ENCODE results near the gene ENOX1.

The ENOX1 gene

DNA sequence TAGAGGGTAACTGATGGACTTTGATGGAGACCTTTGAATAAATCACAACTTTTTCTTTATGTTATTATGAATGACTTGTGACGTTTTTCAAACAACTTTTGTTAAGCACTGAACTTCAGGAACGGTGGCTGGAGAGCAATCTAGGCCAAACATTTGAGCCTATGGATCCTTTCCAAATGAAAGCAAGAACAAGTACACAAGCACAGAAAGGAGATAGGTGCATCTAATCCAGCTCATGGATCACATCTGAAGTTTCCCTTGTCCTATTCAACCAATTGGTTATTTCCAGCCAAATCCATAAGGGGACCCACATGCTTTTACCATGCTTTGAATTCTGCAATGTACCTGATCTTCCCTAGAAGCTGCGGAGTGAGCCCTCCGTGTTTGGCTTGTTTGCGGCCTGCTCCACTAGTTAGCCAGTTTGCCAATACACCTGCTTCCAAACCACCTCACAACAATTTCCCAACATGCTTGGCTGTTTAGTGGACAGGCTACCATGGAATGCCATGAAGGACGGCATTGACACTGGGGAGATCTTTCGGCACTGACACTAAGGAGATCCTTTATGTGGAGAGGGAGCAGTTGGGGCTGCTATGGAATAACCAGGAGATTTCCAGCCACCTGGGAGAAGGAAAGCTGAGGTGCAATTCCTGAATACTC lies 447.5 kb downstream of the ENOX1 start:
- no peak for DNase-seq

DNA sequence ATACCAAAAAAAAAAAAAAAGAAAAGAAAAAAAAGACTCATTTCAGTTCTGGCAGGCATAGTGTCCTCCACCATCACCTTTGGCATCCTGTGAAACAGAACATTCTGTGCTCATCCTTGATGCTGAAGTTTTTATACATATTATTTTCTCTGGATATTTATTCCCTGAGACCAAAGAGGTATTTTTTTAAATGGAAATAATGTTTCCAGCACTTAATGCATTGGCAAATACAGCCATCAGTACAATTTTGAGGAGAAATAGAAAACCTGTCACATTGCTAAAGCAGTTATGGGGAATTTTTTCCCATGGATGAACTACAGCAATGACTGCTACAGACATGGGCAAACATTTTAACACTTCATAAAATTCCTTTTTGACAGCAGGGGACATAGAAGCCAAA lies 451.0 kb downstream of the ENOX1 start:
- DNase-seq = no peak

DNA sequence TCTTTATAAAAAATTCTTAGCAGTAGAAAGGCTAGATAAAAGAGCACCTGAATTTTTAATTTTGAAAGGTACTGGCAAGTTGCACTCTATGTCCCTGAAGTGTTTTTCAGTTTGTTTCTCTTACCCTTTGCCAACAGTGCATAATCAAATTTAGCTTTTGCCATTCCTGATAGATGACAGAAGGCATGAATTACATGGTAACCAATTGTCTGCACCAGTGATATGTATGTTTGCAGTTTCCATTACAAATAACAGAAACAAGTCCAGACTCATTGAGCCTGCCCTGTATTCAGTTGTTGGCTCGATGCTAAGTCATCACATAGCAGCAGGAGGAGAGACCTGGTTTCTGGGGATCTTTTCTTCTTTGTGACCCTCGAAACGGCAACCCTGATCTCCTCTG lies 453.6 kb downstream of the ENOX1 start:
- DNase-seq = no peak

DNA sequence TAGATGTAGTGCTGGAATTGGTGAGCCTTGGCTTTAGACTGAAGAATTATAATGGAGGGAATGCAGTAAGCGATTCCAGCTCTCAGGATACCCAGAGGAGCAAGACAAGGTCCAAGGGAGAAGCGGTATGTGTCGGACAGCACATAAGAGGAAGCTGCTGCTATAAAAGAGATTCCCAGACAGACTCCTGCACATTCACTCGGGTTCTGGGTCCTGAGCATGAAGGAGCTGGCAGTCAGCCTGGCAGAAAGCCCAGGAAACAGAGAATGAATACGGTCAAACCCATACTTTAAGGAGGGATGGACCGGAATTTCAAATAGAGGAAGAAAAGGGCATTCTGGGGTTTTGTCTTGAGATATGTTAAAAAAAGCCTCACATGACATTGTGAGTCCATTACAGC lies 455.1 kb downstream of the ENOX1 start:
- DNase-seq = no peak

DNA sequence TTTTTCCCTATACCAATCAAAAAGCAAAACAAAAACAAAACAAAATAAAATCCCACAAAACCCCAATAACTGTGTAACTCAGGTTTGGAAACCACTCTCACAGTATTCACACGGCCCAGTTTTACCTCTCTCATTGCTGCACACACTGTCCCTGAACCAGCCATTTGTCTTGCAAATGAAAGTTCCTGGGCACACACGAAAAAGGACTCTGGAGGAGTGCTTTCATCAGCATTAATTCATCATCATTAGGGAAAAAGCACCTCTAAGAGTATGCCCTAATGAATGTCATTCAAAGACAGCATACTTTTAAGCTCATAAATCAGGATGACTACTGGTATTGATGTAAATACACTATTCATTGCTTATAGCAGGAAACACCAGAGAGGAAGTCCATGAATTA lies 457.1 kb downstream of the ENOX1 start:
- no peak for DNase-seq

GRCh38 chr13:43328907-43329306 lies 457.9 kb downstream of the ENOX1 start:
- DNase-seq = no peak

GRCh38 chr13:43326100-43326499 lies 460.7 kb downstream of the ENOX1 start:
- no peak for DNase-seq

GRCh38 chr13:43325636-43326035 lies 461.1 kb downstream of the ENOX1 start:
- no peak for DNase-seq

GRCh38 chr13:43324129-43324528 lies 462.6 kb downstream of the ENOX1 start:
- no peak for DNase-seq

GRCh38 chr13:43319617-43320444 lies 466.9 kb downstream of the ENOX1 start:
- DNase-seq = no peak

- DNase-seq = no peak
These were observed 469.8 kb downstream of the ENOX1 start for GRCh38 chr13:43316946-43317353.

DNA sequence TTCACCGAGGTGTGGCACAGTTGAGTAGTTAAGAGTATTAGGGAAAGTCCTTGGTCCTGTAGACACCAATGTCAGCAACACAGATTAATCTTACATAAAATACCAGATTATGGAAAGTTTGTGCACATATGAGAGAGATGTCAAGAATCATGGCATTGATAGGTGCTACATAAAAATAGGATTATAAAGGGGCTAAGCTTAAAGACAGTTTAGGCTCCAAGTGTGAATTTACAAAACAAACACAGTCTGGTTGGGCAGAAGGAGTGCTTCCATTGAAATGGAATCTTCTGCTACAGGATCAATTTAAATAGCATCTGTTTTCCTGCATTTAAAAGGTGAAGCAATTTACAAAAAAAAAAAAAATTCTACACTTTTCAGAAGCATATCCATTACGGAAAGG lies 470.5 kb downstream of the ENOX1 start:
- no peak for DNase-seq

- no peak for DNase-seq
These were observed 471.2 kb downstream of the ENOX1 start for GRCh38 chr13:43315522-43315921.

GRCh38 chr13:43309311-43309710 lies 477.5 kb downstream of the ENOX1 start:
- DNase-seq = no peak

DNA sequence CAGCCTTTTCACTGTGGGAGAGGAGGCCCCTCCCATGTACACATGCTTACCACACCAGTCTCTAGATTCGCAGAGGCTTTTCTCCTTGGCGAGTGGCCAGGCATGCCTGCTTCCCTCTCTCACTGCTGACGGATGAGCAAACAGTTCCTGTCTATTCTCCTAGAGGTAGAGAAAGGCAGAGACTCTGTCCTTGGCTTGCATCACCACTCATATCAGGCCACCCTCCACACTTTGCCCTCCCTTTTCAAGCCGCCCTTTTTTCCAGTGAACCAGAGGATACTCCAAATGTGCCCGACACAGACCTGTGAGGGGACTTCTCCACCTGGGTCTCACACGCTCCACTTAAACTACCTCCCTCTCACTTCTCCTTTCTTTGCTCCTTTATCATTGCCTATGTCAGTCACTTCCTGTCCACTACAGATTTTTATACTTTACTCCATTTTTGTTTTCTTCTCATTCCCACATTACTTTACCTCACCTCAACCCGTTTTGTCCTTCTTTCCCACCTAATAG lies 478.8 kb downstream of the ENOX1 start:
- no peak for DNase-seq

GRCh38 chr13:43307221-43307920 lies 479.4 kb downstream of the ENOX1 start:
- DNase-seq = no peak

GRCh38 chr13:43306372-43306771 lies 480.4 kb downstream of the ENOX1 start:
- no peak for DNase-seq

- DNase-seq = no peak
These were observed 481.4 kb downstream of the ENOX1 start for GRCh38 chr13:43305416-43305815.

GRCh38 chr13:43304945-43305344 lies 481.8 kb downstream of the ENOX1 start:
- no peak for DNase-seq

DNA sequence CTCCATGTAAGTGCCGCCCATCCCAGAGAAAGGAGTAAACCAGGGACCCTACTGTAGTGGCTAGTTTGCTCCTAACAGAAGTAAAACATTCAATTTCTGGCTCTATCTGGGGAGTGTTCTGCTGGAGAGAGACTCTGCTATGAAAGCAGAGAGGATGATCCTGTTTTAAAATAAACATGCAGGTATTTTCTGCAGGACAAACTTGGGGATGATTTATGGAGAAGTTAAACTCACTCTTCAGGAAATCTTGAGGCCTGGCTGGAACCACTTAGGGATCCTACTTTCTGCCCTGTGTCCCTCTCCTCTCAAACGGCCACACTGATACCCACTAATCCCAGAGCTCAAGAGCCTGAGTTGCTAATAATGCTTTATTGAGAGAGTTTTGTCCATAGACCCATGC lies 482.3 kb downstream of the ENOX1 start:
- DNase-seq = no peak

DNA sequence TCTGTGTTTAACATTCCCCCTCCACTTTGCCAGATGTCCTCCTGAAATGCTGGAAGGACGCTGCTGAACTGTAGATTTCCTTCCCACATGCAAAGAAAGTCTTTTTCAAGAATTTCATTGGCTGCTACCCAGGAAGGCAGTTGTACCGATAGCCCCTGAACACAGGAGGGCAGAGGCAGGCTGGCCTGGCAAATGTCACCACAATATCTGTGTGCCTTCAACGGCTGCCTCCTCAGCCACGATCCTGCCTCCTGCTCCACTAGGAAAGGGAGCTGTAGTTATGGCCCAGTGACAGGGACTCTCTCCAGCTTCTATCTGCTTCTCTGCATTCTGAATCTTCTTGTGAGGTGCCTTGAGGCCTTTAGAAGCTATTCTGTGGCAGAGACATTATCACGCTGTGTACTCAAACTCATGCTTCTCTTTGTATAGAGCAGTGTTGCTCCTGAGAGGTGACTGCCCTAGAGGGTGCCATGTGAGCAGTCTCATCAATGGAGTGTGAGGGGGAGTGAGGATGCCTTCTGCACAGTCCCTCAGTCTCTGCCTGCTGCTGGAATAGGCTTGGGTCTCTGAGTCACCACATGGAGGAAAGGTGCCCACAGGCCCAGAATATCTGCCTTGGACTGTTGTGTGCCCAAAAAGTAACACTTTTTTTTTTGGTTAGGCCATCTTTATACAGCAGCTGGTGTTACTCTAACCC lies 483.6 kb downstream of the ENOX1 start:
- DNase-seq = no peak

DNA sequence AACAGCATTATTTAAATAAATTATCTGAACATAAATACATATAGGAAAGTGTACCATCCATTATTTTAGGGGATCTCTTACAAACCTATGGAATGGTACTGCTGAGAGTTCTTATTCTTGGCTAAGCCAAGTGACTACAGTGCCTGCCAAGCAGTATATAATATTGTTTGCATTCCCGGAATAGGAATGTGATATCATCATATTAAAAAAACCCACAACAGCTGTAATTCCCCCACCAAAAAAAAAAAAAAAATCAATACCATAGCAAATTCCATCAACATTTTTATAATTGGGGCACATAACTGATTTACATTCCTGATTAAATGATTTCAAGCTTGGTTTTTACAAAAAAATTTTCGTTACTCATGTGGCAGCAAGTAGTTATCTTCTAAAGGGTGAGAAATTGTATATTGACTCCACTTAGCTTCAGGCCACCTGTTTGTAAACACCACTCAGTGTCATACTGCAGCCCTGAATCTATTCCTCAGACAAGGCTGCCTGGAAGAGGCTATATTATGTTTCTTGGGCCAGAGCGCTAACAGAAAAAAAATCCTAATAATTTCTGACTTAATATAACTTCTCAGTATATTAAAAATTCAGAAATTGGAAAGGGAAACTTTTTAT lies 485.3 kb downstream of the ENOX1 start:
- DNase-seq = no peak

- DNase-seq = no peak
These were observed 485.9 kb downstream of the ENOX1 start for GRCh38 chr13:43300865-43301264.
